ENCODE results near the gene BMS1. TPM values are rescaled to one million over a fixed set of nuclear protein-coding genes. Genes with fewer than 3 reads are reported as not detected.

Gene BMS1
- total RNA-seq, 1 donor from 2014 or later: 16.2 TPM

- no peak for DNase-seq (ENCODE audit: extremely low spot score, unreplicated experiment)
- no peaks in the 10 kb centered on the region for H3K36me3 Mint-ChIP-seq (ENCODE audit: unreplicated experiment)
Measured at GRCh38 chr10:42872865-42873435, 90.4 kb downstream of the BMS1 start.

GRCh38 chr10:42874713-42875387 lies 92.3 kb downstream of the BMS1 start:
- peaks cover 4% of the 10 kb centered on the region for H3K4me1 Mint-ChIP-seq (ENCODE audit: unreplicated experiment)
- H3K9me3 Mint-ChIP-seq (ENCODE audit: unreplicated experiment): no peaks in the 10 kb centered on the region
- no peak overlapping the region for H3K27ac Mint-ChIP-seq (ENCODE audit: unreplicated experiment)
- no peak for DNase-seq (ENCODE audit: extremely low spot score, unreplicated experiment)
- H3K4me3 Mint-ChIP-seq (ENCODE audit: unreplicated experiment): no peak overlapping the region
- H3K27me3 Mint-ChIP-seq (ENCODE audit: unreplicated experiment): peaks cover 2% of the 10 kb centered on the region
- TF ChIP-seq CTCF (IDR thresholded peaks at IDR 0.05): no peak
- H3K36me3 Mint-ChIP-seq (ENCODE audit: unreplicated experiment): no peaks in the 10 kb centered on the region

More at GRCh38 chr10:42872865-42873435, 90.4 kb downstream of the BMS1 start:
- peaks cover 4% of the 10 kb centered on the region for H3K4me1 Mint-ChIP-seq (ENCODE audit: unreplicated experiment)
- H3K9me3 Mint-ChIP-seq (ENCODE audit: unreplicated experiment): no peaks in the 10 kb centered on the region
- TF ChIP-seq CTCF (IDR thresholded peaks at IDR 0.05): no peak
- H3K27ac Mint-ChIP-seq (ENCODE audit: unreplicated experiment): no peak overlapping the region
- no peak overlapping the region for H3K4me3 Mint-ChIP-seq (ENCODE audit: unreplicated experiment)
- peaks cover 3% of the 10 kb centered on the region for H3K27me3 Mint-ChIP-seq (ENCODE audit: unreplicated experiment)

GRCh38 chr10:42875388-42875755 lies 92.8 kb downstream of the BMS1 start:
- no peak for DNase-seq (ENCODE audit: extremely low spot score, unreplicated experiment)
- no peaks in the 10 kb centered on the region for H3K36me3 Mint-ChIP-seq (ENCODE audit: unreplicated experiment)
- no peaks in the 10 kb centered on the region for H3K9me3 Mint-ChIP-seq (ENCODE audit: unreplicated experiment)
- no peak overlapping the region for H3K27ac Mint-ChIP-seq (ENCODE audit: unreplicated experiment)
- no peaks in the 10 kb centered on the region for H3K27me3 Mint-ChIP-seq (ENCODE audit: unreplicated experiment)
- H3K4me1 Mint-ChIP-seq (ENCODE audit: unreplicated experiment): peaks cover 4% of the 10 kb centered on the region
- no peak for TF ChIP-seq CTCF (IDR thresholded peaks at IDR 0.05)
- no peak overlapping the region for H3K4me3 Mint-ChIP-seq (ENCODE audit: unreplicated experiment)

- Mint-ChIP-seq H3K36me3 (ENCODE audit: unreplicated experiment) (no peaks in the 10 kb centered on the region), H3K4me3 (ENCODE audit: unreplicated experiment) (no peak overlapping the region), H3K4me1 (ENCODE audit: unreplicated experiment) (peaks cover 4% of the 10 kb centered on the region), H3K27me3 (ENCODE audit: unreplicated experiment) (no peaks in the 10 kb centered on the region), H3K9me3 (ENCODE audit: unreplicated experiment) (no peaks in the 10 kb centered on the region), H3K27ac (ENCODE audit: unreplicated experiment) (no peak overlapping the region)
- no peak for TF ChIP-seq CTCF (IDR thresholded peaks at IDR 0.05)
- no peak for DNase-seq (ENCODE audit: extremely low spot score, unreplicated experiment)
Measured at GRCh38 chr10:42875798-42876341, 93.3 kb downstream of the BMS1 start.

- no peak for TF ChIP-seq CTCF (IDR thresholded peaks at IDR 0.05)
- no peak overlapping the region for H3K27ac Mint-ChIP-seq (ENCODE audit: unreplicated experiment)
- DNase-seq (ENCODE audit: extremely low spot score, unreplicated experiment): no peak
Measured at GRCh38 chr10:42876476-42876875, 93.9 kb downstream of the BMS1 start.

More at GRCh38 chr10:42876476-42876875, 93.9 kb downstream of the BMS1 start:
- H3K4me3 Mint-ChIP-seq (ENCODE audit: unreplicated experiment): no peak overlapping the region
- H3K4me1 Mint-ChIP-seq (ENCODE audit: unreplicated experiment): peaks cover 4% of the 10 kb centered on the region
- H3K9me3 Mint-ChIP-seq (ENCODE audit: unreplicated experiment): peaks cover 3% of the 10 kb centered on the region
- H3K36me3 Mint-ChIP-seq (ENCODE audit: unreplicated experiment): no peaks in the 10 kb centered on the region
- no peaks in the 10 kb centered on the region for H3K27me3 Mint-ChIP-seq (ENCODE audit: unreplicated experiment)
